Renal cortical epithelial cell (primary cell): ENCODE data around the gene PPM1M. TPM values are rescaled to one million over a fixed set of nuclear protein-coding genes. Genes with fewer than 3 reads are reported as not detected.

ENCODE experiments used
- DNase-seq: peaks from one replicate; pipeline ENCODE4 v3.0.0-alpha.2; 2011; ENCODE audit warnings: low read depth
- total RNA-seq: library from RNA; depleted of rRNA; stranded (reverse); fragments of >200 nt; gene quantifications from 2 replicates; pipeline ENCODE4 v1.2.3, GENCODE V29; 2014

Gene PPM1M
- total RNA-seq, 1 donor from 2014 or later = 18.3 TPM

- DNase-seq = no peak
These were observed 30.2 kb upstream of the PPM1M start for GRCh38 chr3:52215351-52215750.

DNA sequence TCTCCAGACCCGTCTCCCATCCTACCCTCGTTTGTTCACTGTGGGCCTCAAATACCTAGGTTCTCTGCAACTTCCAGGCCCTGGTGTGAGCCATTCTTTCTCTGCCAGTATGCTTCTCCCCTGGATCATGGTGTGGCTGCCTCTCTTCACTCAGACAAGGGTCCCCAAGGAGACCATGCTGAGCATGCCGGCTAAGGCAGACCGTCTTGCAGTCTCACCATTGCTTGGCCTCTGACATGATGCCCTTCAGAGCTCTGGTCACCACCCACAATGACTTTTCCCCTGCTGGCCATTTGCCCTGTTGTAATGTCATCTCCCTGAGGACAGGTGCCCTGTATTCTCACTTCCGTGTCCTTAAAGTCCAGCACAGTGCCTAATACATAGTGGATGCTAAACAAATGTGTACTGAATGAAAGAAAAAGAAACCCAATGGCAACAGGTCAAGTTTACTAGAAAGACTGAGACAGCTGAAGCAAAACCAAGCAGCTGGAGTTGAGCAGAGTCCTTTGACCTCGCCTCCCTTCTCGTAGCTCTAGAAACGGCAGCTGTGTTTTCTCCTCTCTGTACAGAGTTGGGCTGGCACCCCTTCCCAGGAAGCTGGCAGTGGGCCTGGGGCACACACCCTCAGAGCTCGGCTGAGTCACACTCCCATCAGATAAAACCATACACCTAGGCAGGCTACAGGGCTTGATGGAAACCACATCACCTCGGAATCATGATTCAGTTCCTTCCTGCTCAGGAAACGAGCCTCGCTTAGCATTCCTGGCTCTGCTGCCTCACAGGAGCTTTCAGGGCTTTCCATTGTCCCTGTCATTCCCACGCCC, 28.8 kb upstream of the PPM1M start:
- peak; percentile 93 for DNase-seq

DNA sequence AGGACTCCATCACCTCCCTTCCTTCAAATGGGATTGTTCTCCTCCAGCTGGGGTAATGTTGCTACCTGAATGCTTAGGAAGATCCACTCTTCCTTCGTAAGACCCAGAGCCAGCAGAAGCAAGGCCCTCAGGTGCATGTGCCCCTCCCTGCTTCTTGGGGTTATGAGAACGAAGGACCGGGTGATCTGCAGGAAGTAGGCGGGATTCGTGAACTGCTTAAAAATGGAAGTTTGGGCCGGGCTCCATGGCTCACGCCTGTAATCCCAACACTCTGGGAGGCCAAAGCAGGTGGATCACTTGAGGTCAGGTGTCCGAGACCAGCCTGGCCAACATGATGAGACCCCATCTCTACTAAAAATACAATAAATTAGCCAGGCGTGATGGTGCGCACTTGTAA, 28.2 kb upstream of the PPM1M start:
- DNase-seq = no peak

GRCh38 chr3:52218026-52218425, 27.5 kb upstream of the PPM1M start:
- no peak for DNase-seq

- no peak for DNase-seq
These were observed 27.1 kb upstream of the PPM1M start for GRCh38 chr3:52218454-52218853.

GRCh38 chr3:52218937-52219650, 26.5 kb upstream of the PPM1M start:
- no peak for DNase-seq

DNA sequence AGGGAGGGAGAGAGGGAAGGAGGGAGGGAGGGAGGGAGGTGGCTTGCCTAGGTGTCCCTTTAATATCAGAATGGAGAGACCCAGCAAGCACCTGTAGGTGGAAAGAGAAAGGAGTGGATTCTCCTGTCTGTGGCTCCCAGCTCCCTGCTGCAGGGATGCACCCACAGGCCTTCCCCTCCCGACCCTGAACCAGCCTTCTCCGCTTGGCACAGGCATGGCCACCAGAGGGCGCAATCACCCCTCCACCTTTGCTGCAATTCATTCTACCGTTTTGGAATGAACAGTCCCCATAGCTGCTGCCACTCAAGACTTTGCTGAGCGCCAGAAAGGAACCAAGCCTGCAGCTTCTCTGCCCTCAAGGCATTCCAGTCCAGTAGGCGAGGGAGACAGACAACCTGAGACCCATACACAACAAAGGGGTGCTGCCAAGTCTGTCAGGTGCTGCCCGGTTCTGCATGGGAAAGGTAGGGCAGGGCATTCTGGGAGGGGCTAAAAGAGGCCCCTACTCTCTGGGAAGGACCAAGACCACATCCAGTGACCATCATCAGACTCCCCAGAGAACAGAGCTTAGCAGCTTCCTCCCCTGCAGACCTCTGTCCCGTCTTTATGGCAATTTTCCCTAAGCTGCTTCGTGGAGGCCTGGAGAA, 25.1 kb upstream of the PPM1M start:
- peak; percentile 43 for DNase-seq

- no peak for DNase-seq
These were observed 24.4 kb upstream of the PPM1M start for GRCh38 chr3:52221141-52221562.

DNA sequence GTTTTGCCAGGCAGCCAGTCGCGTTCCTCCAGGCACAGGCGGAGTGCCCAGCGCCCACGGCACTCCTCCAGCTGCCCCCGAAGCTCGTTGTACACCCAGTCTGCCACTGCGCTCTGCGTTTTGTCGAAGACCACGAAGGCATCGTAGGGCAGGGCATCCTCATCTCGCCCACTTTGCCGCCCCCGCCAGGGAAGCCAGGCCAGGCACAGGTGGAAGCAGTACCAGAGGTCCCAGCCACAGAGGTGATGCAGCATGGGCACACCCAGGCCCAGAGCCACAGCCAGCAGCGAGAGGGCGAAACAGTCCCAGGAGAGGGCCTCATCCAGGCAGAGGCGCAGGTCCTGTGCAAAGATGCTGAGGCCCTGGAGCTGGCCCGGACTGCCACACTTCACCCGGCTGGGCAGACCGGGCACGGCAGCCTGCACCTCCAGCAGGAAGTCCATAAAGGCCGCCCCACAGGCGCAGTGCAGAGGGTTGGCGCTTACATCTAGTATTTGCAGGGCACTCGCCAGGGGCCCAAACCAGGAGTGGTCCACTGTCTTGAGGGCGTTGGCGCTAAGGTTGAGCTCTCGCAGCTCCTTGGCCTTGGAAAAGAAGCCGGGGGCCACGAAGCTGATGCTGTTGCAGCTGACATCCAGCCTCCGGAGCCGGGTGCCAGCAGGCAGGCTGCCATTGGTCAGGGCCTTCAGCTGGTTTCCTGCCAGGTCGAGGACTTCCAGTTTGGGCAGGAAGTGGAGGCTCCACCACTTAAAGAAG, 23.8 kb upstream of the PPM1M start:
- DNase-seq = no peak

DNA sequence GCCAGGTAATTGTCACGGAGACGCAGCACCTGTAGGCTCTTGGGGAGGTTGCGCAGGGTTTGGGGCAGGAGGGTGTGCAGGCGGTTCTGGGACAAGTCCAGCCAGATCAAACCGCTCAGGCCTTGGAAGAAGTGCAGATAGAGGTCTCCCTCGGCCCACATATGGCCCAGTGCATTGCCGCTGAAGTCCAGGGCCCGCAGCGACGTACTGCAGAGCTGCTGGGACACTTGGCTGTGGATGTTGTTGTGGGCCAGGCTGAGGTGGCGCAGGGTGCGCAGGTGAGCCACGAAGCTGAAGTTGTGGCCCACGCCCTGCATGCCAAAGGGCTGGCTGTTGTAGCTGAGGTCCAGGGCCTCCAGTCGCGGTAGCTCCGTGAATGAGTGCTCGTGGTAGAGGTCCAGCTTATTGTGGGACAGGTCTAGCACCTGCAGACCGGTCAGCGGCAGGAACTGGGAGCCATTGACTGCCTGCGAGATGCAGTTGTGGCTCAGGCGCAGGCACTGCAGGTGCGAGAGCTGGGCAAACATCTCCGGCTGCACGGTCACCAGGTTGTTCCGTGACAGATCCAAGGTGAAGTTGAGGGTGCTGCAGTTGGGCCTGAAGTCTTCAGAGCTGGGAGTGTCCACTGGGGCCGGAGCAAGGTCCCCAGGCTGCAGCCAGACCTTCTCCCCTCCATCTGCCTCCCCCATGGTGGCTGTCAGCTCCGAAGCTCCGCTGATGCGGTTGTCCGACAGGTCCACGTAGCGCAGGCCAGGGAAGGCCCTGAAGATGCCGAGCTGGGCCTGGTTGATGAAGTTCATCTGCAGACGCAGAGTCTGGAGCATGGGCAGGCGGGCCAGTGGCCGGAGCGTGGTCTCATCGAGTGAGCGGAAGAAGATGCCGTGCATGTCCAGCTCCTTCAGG, 23.0 kb upstream of the PPM1M start:
- no peak for DNase-seq

GRCh38 chr3:52223449-52224408, 21.8 kb upstream of the PPM1M start:
- DNase-seq = no peak

DNA sequence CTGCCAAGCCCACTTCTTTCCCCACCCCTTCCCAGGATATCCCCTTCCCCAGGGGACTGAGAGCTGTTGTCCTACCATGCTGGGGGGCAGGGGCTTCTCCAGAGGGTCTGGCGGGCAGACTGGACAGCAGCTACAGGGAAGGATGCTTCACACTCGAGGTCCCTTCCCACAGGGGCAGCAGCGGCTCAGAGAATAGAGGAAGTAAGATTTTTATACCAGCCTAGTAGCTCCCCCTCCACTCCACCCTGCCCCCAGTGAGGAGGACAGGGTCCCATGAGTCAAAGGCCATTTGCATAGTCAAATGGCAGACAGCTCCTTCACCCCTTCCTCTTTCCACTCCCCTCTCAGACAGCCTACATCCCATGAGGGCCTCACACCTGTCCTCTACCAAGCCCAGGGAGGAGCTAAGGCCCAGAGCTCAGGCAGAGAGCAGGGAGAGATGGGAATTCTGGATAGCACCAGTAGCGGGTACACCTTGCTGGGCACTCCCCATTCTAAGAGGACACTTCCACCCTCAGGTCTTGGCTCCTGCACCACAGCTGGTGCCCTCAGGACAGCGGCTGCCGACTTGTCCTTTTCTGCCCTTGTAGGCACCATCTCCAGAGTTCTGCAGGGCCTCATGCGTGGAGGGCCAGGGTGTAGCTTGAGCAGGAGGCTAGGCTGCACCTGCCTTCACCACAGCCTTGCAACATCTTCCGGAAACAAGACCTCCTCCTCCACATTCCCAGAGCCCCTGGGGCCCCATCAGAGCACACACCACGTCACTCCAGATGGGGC, 19.9 kb upstream of the PPM1M start, which contains the start of gene TLR9:
Gene TLR9, minus strand, starts transcription at position 194 of the 777 bp plus-strand sequence. Its CDS starts 116 bp downstream, at position 78.
- no peak for DNase-seq

- DNase-seq = no peak
These were observed 19.2 kb upstream of the PPM1M start for GRCh38 chr3:52226229-52226817.

DNA sequence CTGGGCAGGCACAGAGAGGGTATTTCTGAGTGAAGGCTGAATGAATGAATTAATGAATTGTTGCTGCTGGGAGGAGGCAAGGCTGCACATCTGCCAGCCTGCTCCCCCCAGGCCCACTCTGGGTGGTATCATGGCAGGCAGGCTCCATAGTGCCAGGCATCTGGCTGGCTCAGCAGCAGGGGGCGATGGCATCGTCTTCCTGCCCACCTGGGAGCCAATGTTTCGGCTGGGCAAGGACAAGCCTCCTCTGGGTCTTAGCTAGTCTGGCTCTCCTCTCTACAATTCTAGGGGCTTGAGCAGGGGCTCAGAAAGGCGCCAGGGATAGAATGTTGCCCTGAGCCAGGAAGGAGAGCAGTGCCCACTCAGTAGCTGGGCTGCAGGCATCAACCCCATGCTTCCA, 18.4 kb upstream of the PPM1M start:
- no peak for DNase-seq

DNA sequence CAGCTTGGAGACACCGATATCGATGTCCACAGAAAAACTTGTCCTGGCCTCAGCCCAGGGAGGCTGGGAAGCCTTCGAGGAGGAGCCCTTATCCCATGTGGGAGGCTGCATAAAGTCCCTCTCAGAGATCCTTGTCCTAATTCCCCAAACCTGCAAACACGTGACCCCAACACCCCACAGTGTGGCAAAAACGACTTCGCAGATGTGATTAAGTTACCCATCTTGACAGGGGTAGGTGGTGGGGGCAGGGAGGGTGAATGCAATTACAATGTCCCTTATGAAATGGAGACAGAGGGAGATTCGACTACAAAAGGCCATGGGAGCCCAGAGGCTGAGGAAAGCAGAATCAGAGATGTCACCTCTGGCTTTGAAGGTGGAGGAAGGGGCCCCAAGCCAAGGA, 17.8 kb upstream of the PPM1M start:
- no peak for DNase-seq

DNA sequence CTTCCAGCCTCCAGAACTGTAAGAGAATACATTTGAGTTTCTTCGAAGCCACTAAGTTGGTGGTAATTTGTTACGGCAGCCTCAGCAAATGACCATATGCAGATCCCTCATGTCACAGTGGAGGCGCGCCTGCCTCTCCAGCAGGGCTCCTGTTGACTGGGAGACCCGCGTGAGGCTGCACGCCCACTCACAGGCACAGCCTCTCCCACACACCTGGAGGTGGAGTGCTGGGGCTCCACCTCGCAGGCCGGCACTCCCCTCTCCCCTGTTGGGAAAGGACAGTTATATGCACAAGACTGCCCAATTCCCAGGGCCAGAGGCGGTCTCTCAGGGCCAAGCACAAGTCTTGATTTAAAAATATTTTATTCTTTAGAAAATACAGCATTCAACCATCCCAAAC, 17.3 kb upstream of the PPM1M start:
- no peak for DNase-seq

DNA sequence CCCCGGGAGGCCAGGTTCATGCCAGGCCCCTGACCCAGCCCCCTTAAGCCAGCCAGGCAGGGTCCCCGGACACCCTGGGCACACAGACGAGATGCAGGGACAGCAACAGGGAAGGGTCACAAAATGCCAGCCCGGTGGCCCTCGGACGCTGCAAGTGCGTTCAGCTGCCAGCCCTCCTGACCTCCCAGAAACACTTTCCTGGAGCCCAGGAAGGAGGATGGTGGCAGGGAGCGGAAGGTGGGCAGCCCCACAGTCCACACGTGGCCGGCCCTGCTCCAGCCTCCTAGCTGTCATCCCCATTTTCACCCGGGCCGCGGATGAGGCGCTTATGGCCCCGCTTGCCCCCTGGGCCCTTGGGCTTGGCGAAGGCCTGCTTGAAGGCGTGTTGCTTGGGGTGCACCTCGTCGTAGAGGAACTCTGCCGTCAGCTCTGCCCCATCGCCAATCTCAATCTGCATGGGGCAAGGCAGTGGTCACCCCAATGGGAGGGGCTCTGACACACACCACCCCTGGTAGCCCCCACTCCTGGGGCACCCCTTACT, 16.7 kb upstream of the PPM1M start:
- DNase-seq = no peak

DNA sequence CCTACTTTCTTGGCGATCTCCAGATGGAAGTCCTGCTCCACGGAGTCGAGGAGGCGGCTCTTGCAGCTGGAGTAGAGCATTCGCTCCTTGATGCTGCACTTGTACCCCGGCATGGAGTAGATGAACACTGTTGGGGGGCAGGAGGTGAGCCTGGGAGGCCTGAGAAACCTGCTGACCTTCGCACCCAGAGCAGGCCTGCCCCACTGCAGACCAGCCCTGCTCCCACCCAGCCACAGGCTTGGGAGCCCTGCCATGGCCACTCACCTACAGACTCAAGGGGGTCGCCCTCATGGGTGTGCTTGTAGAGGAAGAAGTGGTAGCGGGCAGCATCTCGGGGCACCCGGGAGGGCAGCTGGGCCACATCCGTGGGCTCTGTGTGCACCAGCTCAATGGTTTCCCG, 15.9 kb upstream of the PPM1M start:
- no peak for DNase-seq
